WERI-Rb-1 (cell line): Measurements from ENCODE around the gene FLCN.
A peak's percentile ranks its signal among the peaks of the same experiment; 100 is the strongest.

ENCODE experiments used
- DNase-seq: peaks from one replicate; pipeline ENCODE4 v3.0.0-alpha.2; 2020
- H3K27ac ChIP-seq: fragments of 250-450 bp; sonication (Bioruptor Pico); 2 replicates; pipeline ENCODE4 v1.5.1; 2020; ENCODE audit warnings: mild to moderate bottlenecking, moderate library complexity
- H3K27me3 ChIP-seq: fragments of 250-450 bp; sonication (Bioruptor Pico); 2 replicates; pipeline ENCODE4 v1.5.1; 2021; ENCODE audit warnings: mild to moderate bottlenecking, low read depth, moderate library complexity; ENCODE audit not compliant: insufficient read depth, severe bottlenecking
- H3K36me3 ChIP-seq: fragments of 250-450 bp; sonication (Bioruptor Pico); 2 replicates; pipeline ENCODE4 v1.5.1; 2020; ENCODE audit warnings: mild to moderate bottlenecking, moderate library complexity
- H3K4me3 ChIP-seq: 2 replicates; pipeline ENCODE4 v1.5.1; 2011; ENCODE audit warnings: low read depth, mild to moderate bottlenecking, control low read depth, low read length
- H3K9me3 ChIP-seq: fragments of 250-450 bp; sonication (Bioruptor Pico); 2 replicates; pipeline ENCODE4 v1.5.1; 2021; ENCODE audit warnings: mild to moderate bottlenecking, moderate library complexity; ENCODE audit not compliant: severe bottlenecking
- TF ChIP-seq, protein P1 (sequence below): IDR thresholded peaks from 2 replicates; pipeline ENCODE4 v1.5.1; 2011; ENCODE audit warnings: low read depth, mild to moderate bottlenecking, control low read depth, inconsistent platforms, low read length

Gene FLCN

DNA sequence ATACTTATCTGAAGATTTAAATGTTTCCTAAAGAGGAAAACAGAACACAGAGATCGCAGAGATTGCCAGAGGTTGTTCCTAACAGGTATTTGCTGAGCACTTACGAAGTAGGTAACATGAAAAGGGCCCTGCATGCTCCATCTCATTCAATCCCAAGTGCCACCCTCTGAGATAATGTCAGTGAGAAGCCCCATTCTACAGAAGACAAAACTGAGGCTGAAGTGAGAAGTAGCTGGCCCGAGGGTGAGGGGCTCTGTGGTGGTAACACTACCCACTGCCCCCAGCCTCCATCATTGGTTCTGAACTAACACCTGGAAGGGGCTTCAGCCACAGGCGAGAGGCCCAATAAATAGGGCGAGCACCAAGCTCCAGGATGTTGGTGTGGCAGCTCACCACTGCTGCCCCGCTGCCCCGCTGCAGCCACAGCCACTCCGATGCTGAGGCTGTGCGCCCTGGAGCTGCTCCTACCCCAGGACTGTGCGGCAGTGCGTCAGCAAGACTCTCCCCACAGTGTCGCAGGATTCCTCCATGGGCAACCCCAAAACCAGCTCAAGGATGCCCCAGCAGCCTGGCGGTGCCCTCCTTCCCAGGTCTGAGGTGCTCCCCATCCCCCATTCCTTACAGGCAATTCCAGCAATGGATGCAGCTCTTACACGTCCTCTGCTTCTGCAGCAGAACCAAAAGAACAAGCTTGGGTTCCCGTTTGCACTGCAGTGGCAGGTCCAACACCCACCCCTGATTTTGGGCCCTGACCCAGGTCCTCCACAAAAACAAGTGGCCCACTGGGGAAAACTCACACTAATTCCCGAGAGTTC, 10.3 kb downstream of the FLCN start:
- Histone ChIP-seq H3K36me3 (peaks cover 91% of the 10 kb centered on the region), H3K27me3 (no peaks in the 10 kb centered on the region), H3K9me3 (no peaks in the 10 kb centered on the region), H3K27ac (no peak overlapping the region), H3K4me3 (no peak overlapping the region)
- TF ChIP-seq, protein P1, sequence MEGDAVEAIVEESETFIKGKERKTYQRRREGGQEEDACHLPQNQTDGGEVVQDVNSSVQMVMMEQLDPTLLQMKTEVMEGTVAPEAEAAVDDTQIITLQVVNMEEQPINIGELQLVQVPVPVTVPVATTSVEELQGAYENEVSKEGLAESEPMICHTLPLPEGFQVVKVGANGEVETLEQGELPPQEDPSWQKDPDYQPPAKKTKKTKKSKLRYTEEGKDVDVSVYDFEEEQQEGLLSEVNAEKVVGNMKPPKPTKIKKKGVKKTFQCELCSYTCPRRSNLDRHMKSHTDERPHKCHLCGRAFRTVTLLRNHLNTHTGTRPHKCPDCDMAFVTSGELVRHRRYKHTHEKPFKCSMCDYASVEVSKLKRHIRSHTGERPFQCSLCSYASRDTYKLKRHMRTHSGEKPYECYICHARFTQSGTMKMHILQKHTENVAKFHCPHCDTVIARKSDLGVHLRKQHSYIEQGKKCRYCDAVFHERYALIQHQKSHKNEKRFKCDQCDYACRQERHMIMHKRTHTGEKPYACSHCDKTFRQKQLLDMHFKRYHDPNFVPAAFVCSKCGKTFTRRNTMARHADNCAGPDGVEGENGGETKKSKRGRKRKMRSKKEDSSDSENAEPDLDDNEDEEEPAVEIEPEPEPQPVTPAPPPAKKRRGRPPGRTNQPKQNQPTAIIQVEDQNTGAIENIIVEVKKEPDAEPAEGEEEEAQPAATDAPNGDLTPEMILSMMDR = no peak
- DNase-seq = no peak

DNA sequence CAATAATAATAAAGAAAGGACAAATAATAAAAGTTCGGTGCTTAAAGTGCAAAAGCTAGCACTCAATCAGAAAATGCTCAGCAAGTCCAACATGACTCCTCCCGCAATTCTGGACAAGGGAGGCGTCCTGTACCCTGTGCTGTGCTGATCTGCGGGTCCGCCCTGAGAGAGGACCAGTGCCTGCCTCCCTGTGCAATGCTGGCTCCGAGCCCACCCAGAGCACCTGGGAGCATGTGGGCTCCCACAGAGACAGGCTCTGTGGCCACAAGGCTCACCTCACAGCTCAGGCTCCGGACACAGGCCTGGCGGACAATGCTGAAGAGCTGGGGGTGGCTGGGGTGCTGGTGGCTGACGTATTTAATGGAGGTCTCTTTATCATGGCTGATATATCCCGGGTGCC, 11.1 kb downstream of the FLCN start:
- H3K36me3 ChIP-seq = peaks cover 91% of the 10 kb centered on the region
- no peaks in the 10 kb centered on the region for H3K27me3 ChIP-seq
- TF ChIP-seq, protein P1 = no peak
- no peak overlapping the region for H3K4me3 ChIP-seq
- no peaks in the 10 kb centered on the region for H3K9me3 ChIP-seq
- no peak for DNase-seq
- no peak overlapping the region for H3K27ac ChIP-seq

DNA sequence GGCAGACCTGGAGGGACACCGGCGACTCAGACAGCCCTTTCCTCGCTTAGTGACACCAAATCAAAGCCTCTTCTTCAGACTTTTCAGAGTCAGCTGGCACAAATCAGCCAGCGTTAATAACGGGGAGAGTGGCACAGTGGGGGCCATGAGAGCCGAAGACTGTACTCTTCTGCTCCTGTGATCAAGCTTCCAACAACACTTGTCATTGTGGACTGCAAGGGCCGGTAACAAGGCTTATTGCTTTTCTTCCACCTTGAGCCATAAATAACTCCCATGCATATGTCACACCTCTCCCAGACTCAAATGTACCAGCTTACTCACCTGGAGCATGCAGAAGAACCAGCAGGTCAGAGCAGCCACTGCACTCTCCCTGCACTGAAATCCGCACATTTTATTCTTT, 12.8 kb downstream of the FLCN start:
- no peak for DNase-seq
- H3K9me3 ChIP-seq = no peaks in the 10 kb centered on the region
- peak overlapping the region; percentile 89 for H3K27ac ChIP-seq
- TF ChIP-seq, protein P1 = no peak
- no peaks in the 10 kb centered on the region for H3K27me3 ChIP-seq
- no peak overlapping the region for H3K4me3 ChIP-seq
- H3K36me3 ChIP-seq = peaks cover 85% of the 10 kb centered on the region

DNA sequence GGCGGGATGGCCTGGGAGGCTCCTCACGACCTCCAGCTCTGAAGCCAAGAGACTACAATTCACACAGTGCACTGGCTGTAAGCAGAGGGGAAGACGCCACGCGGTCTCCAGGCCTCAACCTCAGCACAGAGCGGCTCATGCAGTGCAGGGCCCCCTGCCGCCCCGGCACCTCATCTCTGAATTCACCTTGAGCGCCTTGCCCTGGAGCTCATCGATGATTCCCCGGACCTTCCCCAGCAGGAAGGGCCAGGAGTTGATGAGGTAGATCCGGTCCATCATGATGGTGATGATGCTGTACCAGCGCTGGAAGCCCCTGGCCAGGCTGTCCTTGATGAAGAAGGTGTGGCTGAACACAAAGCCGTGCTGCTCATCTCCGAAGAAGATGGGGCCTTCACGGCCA, 13.2 kb downstream of the FLCN start:
- no peaks in the 10 kb centered on the region for H3K27me3 ChIP-seq
- H3K27ac ChIP-seq = peak overlapping the region; percentile 89
- no peak for DNase-seq
- TF ChIP-seq, protein P1 = no peak
- H3K9me3 ChIP-seq = no peaks in the 10 kb centered on the region
- H3K36me3 ChIP-seq = peaks cover 84% of the 10 kb centered on the region
- no peak overlapping the region for H3K4me3 ChIP-seq

DNA sequence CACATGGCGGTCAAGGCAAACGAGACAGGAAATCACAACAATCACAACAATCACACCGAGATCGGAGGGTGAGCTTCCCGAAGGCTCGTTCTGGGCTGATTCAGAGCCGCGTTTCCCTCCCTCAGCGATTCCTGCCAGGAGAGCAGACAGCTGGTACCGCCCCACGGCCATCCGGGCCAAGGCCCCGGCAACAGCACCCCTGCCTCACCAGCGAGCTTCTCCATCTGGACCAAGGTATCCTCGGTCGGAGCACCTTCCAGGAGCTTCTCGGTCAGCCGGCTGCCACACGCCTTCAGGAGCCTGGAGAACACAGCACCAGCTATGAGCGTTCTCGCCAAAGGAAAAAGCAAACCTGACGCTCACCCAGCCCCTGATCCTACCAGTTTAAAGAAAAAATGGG, 15.6 kb downstream of the FLCN start:
- H3K36me3 ChIP-seq = peaks cover 87% of the 10 kb centered on the region
- H3K9me3 ChIP-seq = no peaks in the 10 kb centered on the region
- no peak for DNase-seq
- H3K4me3 ChIP-seq = no peak overlapping the region
- no peaks in the 10 kb centered on the region for H3K27me3 ChIP-seq
- no peak overlapping the region; the same call in 1 of the 2 replicates for H3K27ac ChIP-seq
- TF ChIP-seq, protein P1 = no peak

DNA sequence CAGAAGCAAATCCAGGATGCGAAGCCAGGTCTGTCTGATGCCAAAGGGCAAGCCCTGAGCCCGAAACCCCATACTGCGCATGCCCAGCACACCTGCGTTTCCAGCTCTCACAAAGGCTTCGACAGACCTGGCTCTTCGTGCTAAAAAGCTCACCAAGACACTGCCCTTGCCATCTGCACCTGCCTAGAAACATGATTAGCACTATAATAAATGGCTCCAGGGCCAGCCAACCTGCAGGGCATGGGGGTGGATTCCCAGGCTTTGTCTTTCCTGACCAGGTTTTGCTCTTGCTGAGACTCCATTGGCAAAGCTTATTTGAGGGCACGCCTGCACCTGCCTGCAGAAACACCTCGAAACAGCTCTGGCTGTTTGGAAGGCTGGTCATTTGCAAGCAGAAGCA, 16.4 kb downstream of the FLCN start:
- Histone ChIP-seq H3K36me3 (peaks cover 86% of the 10 kb centered on the region), H3K4me3 (no peak overlapping the region), H3K27ac (no peak overlapping the region; the same call in 1 of the 2 replicates), H3K27me3 (no peaks in the 10 kb centered on the region), H3K9me3 (no peaks in the 10 kb centered on the region)
- TF ChIP-seq, protein P1 = no peak
- no peak for DNase-seq
